Activated CD4-positive, alpha-beta T cell treated with anti-CD3 and anti-CD28 coated beads for 4 hours (primary cell): ENCODE results near the gene DCAF16.

Experiments used
- DNase-seq, 2 donors: peaks; one replicate each; pipeline ENCODE4 v3.0.0-alpha.2; 2020

The DCAF16 gene

GRCh38 chr4:17781300-17782287 is 29.0 kb downstream of the DCAF16 start, which contains the start of gene FAM184B:
Gene FAM184B, minus strand, starts transcription at chr4:17781621. Its CDS starts 322 bp downstream, at chr4:17781299.
- no peak for DNase-seq

- no peak for DNase-seq
Measured at GRCh38 chr4:17780501-17781299, 29.9 kb downstream of the DCAF16 start.

GRCh38 chr4:17778431-17778830 is 32.1 kb downstream of the DCAF16 start:
- DNase-seq: no peak

GRCh38 chr4:17773135-17773698 is 37.3 kb downstream of the DCAF16 start:
- DNase-seq: no peak

GRCh38 chr4:17771284-17771908 is 39.2 kb downstream of the DCAF16 start:
- no peak for DNase-seq

- DNase-seq: no peak
Measured at GRCh38 chr4:17770845-17771244, 39.7 kb downstream of the DCAF16 start.

GRCh38 chr4:17769406-17770174 is 41.0 kb downstream of the DCAF16 start:
- DNase-seq: no peak

GRCh38 chr4:17766826-17767458 is 43.6 kb downstream of the DCAF16 start:
- DNase-seq: no peak

- no peak for DNase-seq
Measured at GRCh38 chr4:17765514-17766286, 44.9 kb downstream of the DCAF16 start.

- no peak for DNase-seq
Measured at GRCh38 chr4:17763931-17764330, 46.6 kb downstream of the DCAF16 start.

GRCh38 chr4:17763416-17763815 is 47.1 kb downstream of the DCAF16 start:
- DNase-seq: no peak

GRCh38 chr4:17762726-17763125 is 47.8 kb downstream of the DCAF16 start:
- no peak for DNase-seq

- no peak for DNase-seq
Measured at GRCh38 chr4:17761062-17761461, 49.5 kb downstream of the DCAF16 start.

- no peak for DNase-seq
Measured at GRCh38 chr4:17760626-17761025, 49.9 kb downstream of the DCAF16 start.

GRCh38 chr4:17758485-17758884 is 52.1 kb downstream of the DCAF16 start:
- DNase-seq: no peak

GRCh38 chr4:17757621-17758020 is 52.9 kb downstream of the DCAF16 start:
- no peak for DNase-seq

GRCh38 chr4:17753646-17754045 is 56.9 kb downstream of the DCAF16 start:
- DNase-seq: no peak
